Mesenchymal stem cell (in vitro differentiated cells and primary cell): Measurements from ENCODE around the gene ACER3.

Experiments used
- DNase-seq: peaks from one replicate; pipeline ENCODE4 v3.0.0-alpha.2; 2013
- H2AFZ ChIP-seq: one replicate; pipeline ENCODE4 v1.6.1; 2013; ENCODE audit warnings: low read depth, mild to moderate bottlenecking, control low read depth, inconsistent platforms, low read length, moderate library complexity
- H2AK5ac ChIP-seq: 2 replicates; pipeline ENCODE4 v1.6.1; 2013; ENCODE audit warnings: low read length, moderate library complexity, mild to moderate bottlenecking, inconsistent platforms; ENCODE audit not compliant: severe bottlenecking
- H2BK120ac ChIP-seq: one replicate; pipeline ENCODE4 v1.6.1; 2013; ENCODE audit warnings: low read depth, mild to moderate bottlenecking, inconsistent platforms, low read length, moderate library complexity
- H2BK12ac ChIP-seq, 2 experiments: one replicate each; pipeline ENCODE4 v1.6.1; 2013; ENCODE audit warnings: inconsistent platforms in 2 of 2, low read length in 2 of 2, mild to moderate bottlenecking in 2 of 2, moderate library complexity in 2 of 2, control low read depth in 1 of 2
- H2BK15ac ChIP-seq: one replicate; pipeline ENCODE4 v1.6.1; 2013; ENCODE audit warnings: mild to moderate bottlenecking, low read depth, inconsistent platforms; ENCODE audit not compliant: poor library complexity, severe bottlenecking
- H2BK5ac ChIP-seq: 2 replicates; pipeline ENCODE4 v1.6.1; 2013; ENCODE audit warnings: low read depth, mild to moderate bottlenecking, low read length, control low read depth, inconsistent platforms; ENCODE audit not compliant: poor library complexity, severe bottlenecking
- H3K14ac ChIP-seq, 2 experiments: one replicate each; pipeline ENCODE4 v1.6.1; 2013; ENCODE audit warnings: inconsistent platforms in 2 of 2, low read length in 2 of 2, control low read depth in 1 of 2, mild to moderate bottlenecking in 1 of 2, moderate library complexity in 1 of 2
- H3K18ac ChIP-seq, 2 experiments: one replicate each; pipeline ENCODE4 v1.6.1; 2013; ENCODE audit warnings: inconsistent platforms in 2 of 2, low read length in 2 of 2, control low read depth in 1 of 2, low read depth in 1 of 2, mild to moderate bottlenecking in 1 of 2
- H3K23ac ChIP-seq, 2 experiments: one replicate each; pipeline ENCODE4 v1.6.1; 2013; ENCODE audit warnings: inconsistent platforms in 2 of 2, low read length in 2 of 2, mild to moderate bottlenecking in 2 of 2, moderate library complexity in 2 of 2, control low read depth in 1 of 2
- H3K27ac ChIP-seq: 2 replicates; pipeline ENCODE4 v1.5.1; 2013; ENCODE audit warnings: mild to moderate bottlenecking, moderate library complexity, low read length, control low read depth, inconsistent platforms; ENCODE audit not compliant: poor library complexity, severe bottlenecking
- H3K27me3 ChIP-seq, 2 experiments: 2 replicates each; pipeline versions ENCODE4 v1.6.1 to v1.7.0; 2013; ENCODE audit warnings: low read length in 2 of 2, mild to moderate bottlenecking in 2 of 2, moderate library complexity in 2 of 2, control low read depth in 1 of 2, inconsistent platforms in 1 of 2; ENCODE audit not compliant: control insufficient read depth in 1 of 2, insufficient read depth in 1 of 2
- H3K36me3 ChIP-seq, 2 experiments: 2 replicates each; pipeline versions ENCODE4 v1.6.1 to v1.7.0; 2013; ENCODE audit warnings: low read length in 2 of 2, control low read depth in 1 of 2, inconsistent platforms in 1 of 2, low read depth in 1 of 2, mild to moderate bottlenecking in 1 of 2; ENCODE audit not compliant: insufficient read depth in 2 of 2, control insufficient read depth in 1 of 2
- H3K4ac ChIP-seq, 2 experiments: one replicate each; pipeline ENCODE4 v1.6.1; 2013; ENCODE audit warnings: inconsistent platforms in 2 of 2, low read length in 2 of 2, mild to moderate bottlenecking in 2 of 2, moderate library complexity in 2 of 2, control low read depth in 1 of 2, low read depth in 1 of 2
- H3K4me1 ChIP-seq: 2 replicates; pipeline ENCODE4 v1.6.1; 2013; ENCODE audit warnings: low read depth, low read length, control low read depth; ENCODE audit not compliant: control insufficient read depth, insufficient read depth
- H3K4me2 ChIP-seq: 2 replicates; pipeline ENCODE4 v1.6.1; 2013; ENCODE audit warnings: low read length, mild to moderate bottlenecking, inconsistent platforms; ENCODE audit not compliant: poor library complexity, severe bottlenecking
- H3K4me3 ChIP-seq, 2 experiments: 2 replicates each; pipeline versions ENCODE4 v1.5.1 to v1.7.0; 2013; ENCODE audit warnings: low read length in 2 of 2, mild to moderate bottlenecking in 2 of 2, control low read depth in 1 of 2, low read depth in 1 of 2; ENCODE audit not compliant: insufficient read depth in 1 of 2
- H3K79me1 ChIP-seq: replicated peaks from 2 replicates; pipeline ENCODE4 v1.6.1; 2013; ENCODE audit warnings: mild to moderate bottlenecking, control low read depth, low read length, inconsistent platforms; ENCODE audit not compliant: poor library complexity, severe bottlenecking
- H3K9ac ChIP-seq: 2 replicates; pipeline ENCODE4 v1.7.0; 2013; ENCODE audit warnings: mild to moderate bottlenecking, low read length, moderate library complexity
- H3K9me3 ChIP-seq: 2 replicates; pipeline ENCODE4 v1.7.0; 2013; ENCODE audit warnings: mild to moderate bottlenecking, low read length; ENCODE audit not compliant: control insufficient read depth
- H4K8ac ChIP-seq: one replicate; pipeline ENCODE4 v1.6.1; 2013; ENCODE audit warnings: inconsistent platforms, mild to moderate bottlenecking, low read length, moderate library complexity
- H4K91ac ChIP-seq: one replicate; pipeline ENCODE4 v1.6.1; 2013; ENCODE audit warnings: mild to moderate bottlenecking, low read length, inconsistent platforms
- WGBS: methylation state at CpG from one replicate; pipeline ENCODE4 v1.1.7; 2013; ENCODE audit warnings: mixed read lengths; 5-methylcytosine and 5-hydroxymethylcytosine counted together

ACER3 gene

DNA sequence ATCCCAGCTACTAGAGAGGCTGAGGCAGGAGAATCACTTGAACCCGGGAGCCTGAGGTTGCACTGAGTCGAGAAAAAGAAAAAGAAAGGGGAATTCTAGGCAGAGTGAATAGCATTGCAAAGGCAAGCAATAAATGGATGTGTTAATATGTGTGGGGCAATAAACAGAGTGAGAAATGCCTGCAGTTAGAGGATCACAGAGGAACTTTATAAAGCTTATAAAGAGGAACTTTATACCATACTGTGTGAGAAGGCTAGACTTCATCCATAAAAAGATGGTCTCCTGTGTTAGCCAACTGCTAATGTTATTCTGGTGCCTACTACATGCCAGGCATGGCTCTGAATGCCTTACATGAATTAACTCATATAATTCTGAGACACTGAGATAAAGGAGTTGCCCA, 174.3 kb downstream of the ACER3 start:
- H3K36me3 ChIP-seq: peaks cover 0 to 4% of the 10 kb centered on the region in 2 experiments
- no peak overlapping the region for H3K4me3 ChIP-seq
- H2AK5ac ChIP-seq: no peak overlapping the region
- no peak overlapping the region for H2BK5ac ChIP-seq
- H3K18ac ChIP-seq: no peak overlapping the region
- H2BK12ac ChIP-seq: no peak overlapping the region
- no peak for DNase-seq
- no peak overlapping the region for H3K4ac ChIP-seq
- no peaks in the 10 kb centered on the region for H3K9me3 ChIP-seq
- no peak overlapping the region for H3K23ac ChIP-seq
- H2BK120ac ChIP-seq: no peak overlapping the region
- 93% methylated on average over 2 of the region's 2 CpGs for WGBS
- H3K4me2 ChIP-seq: no peak overlapping the region
- no peak overlapping the region for H2BK15ac ChIP-seq
- H4K8ac ChIP-seq: no peak overlapping the region
- H4K91ac ChIP-seq: no peak overlapping the region
- no peak overlapping the region for H3K14ac ChIP-seq
- H3K79me1 ChIP-seq: no peaks in the 10 kb centered on the region
- no peak overlapping the region for H2AFZ ChIP-seq
- peaks cover 7% of the 10 kb centered on the region for H3K4me1 ChIP-seq
- H3K9ac ChIP-seq: no peak overlapping the region
- H3K27me3 ChIP-seq: peaks cover 18 to 62% of the 10 kb centered on the region in 2 experiments
- H3K27ac ChIP-seq: no peak overlapping the region

- Histone ChIP-seq H4K91ac (no peak overlapping the region), H3K9ac (no peak overlapping the region), H2BK120ac (no peak overlapping the region), H2AK5ac (no peak overlapping the region), H3K18ac (no peak overlapping the region), H2BK12ac (no peak overlapping the region), H3K36me3 (peaks cover 0 to 5% of the 10 kb centered on the region in 2 experiments), H3K27ac (no peak overlapping the region), H3K23ac (no peak overlapping the region), H2BK5ac (no peak overlapping the region), H2BK15ac (no peak overlapping the region), H4K8ac (no peak overlapping the region), H3K79me1 (no peaks in the 10 kb centered on the region), H3K27me3 (peaks cover 13 to 62% of the 10 kb centered on the region in 2 experiments), H3K14ac (no peak overlapping the region), H3K9me3 (no peaks in the 10 kb centered on the region), H2AFZ (no peak overlapping the region), H3K4me3 (no peak overlapping the region), H3K4ac (no peak overlapping the region), H3K4me1 (peaks cover 9% of the 10 kb centered on the region), H3K4me2 (no peak overlapping the region)
- WGBS: 92% methylated on average over 2 of the region's 5 CpGs
- no peak for DNase-seq
Observed at GRCh38 chr11:77035580-77035979, 174.9 kb downstream of the ACER3 start.

DNA sequence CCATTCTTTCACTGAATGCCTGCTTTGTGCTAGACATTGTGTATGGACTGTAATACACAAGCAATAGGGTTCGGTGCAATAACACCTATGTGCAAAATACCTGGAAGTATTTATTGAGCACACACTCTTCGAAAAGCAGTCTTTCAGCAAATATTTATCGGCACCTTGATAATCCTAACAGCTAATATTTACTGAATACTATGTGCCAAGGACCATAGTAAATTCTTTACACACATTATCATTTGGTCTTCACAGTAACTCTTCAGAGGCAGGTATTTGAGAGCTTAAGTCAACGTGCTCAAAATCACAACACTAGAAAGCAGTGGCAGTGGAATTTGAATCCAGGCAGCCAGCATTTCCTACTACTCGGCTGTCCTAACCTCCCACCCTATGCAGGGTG, 175.7 kb downstream of the ACER3 start:
- H3K4me2 ChIP-seq: no peak overlapping the region
- H2AFZ ChIP-seq: no peak overlapping the region
- no peaks in the 10 kb centered on the region for H3K9me3 ChIP-seq
- DNase-seq: no peak
- no peak overlapping the region for H3K4ac ChIP-seq
- H3K18ac ChIP-seq: no peak overlapping the region
- no peak overlapping the region for H3K14ac ChIP-seq
- no peak overlapping the region for H3K23ac ChIP-seq
- no peak overlapping the region for H3K9ac ChIP-seq
- H4K8ac ChIP-seq: no peak overlapping the region
- H4K91ac ChIP-seq: no peak overlapping the region
- H2AK5ac ChIP-seq: no peak overlapping the region
- peaks cover 0 to 5% of the 10 kb centered on the region in 2 experiments for H3K36me3 ChIP-seq
- no peak overlapping the region for H3K27ac ChIP-seq
- no peaks in the 10 kb centered on the region for H3K79me1 ChIP-seq
- no peak overlapping the region for H2BK5ac ChIP-seq
- 83% methylated on average over 4 of the region's 5 CpGs for WGBS
- H2BK12ac ChIP-seq: no peak overlapping the region
- H3K4me1 ChIP-seq: peaks cover 9% of the 10 kb centered on the region
- H2BK120ac ChIP-seq: no peak overlapping the region
- H2BK15ac ChIP-seq: no peak overlapping the region
- peaks cover 7 to 59% of the 10 kb centered on the region in 2 experiments for H3K27me3 ChIP-seq
- H3K4me3 ChIP-seq: no peak overlapping the region

DNA sequence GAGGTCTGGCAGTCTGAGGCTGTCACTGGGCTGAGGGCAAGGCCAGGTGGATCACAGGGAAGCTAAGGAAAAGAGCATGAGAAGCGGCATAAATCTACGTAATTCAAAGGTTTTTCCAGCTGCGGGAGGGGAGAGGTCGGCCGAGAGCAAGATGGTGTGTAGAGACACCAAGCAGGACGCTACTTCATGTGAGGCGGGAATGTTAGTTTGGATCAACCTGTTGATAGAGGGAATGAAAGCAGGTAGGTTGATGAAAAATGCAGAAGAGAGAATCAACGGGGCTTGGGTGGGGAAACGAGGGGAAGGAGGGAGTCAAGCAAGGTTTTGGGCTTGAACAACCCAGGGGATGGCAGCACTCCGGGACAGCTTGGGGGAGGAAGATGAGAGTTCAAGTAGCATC, 176.3 kb downstream of the ACER3 start:
- Histone ChIP-seq H3K18ac (no peak overlapping the region), H3K36me3 (peaks cover 0 to 5% of the 10 kb centered on the region in 2 experiments), H3K14ac (no peak overlapping the region), H3K79me1 (no peaks in the 10 kb centered on the region), H3K9ac (no peak overlapping the region), H3K4me1 (peaks cover 9% of the 10 kb centered on the region), H3K23ac (no peak overlapping the region), H3K27me3 (peaks cover 7 to 60% of the 10 kb centered on the region in 2 experiments), H3K4ac (no peak overlapping the region), H2AK5ac (no peak overlapping the region), H4K91ac (no peak overlapping the region), H3K27ac (no peak overlapping the region), H3K4me3 (no peak overlapping the region), H3K9me3 (no peaks in the 10 kb centered on the region), H3K4me2 (no peak overlapping the region), H2BK15ac (no peak overlapping the region), H2AFZ (no peak overlapping the region), H2BK5ac (no peak overlapping the region), H4K8ac (no peak overlapping the region), H2BK12ac (no peak overlapping the region), H2BK120ac (no peak overlapping the region)
- DNase-seq: no peak
- WGBS: 85% methylated on average over 10 of the region's 10 CpGs
